GM21825 (cell line): ENCODE data around the gene CD59.
"Not testable (repeated sequence)": the region's sequence is repeated elsewhere in the genome, so short reads cannot be mapped to it uniquely, and the experiment has no call there.

Experiments
- ATAC-seq: cut with Tn5 transposase; IDR thresholded peaks from one replicate; pipeline ENCODE4 v1.9.1; 2021; ENCODE audit warnings: mild to moderate bottlenecking, moderate library complexity; ENCODE audit not compliant: unreplicated experiment

Gene CD59

GRCh38 chr11:33696411-33696810, 39.8 kb downstream of the CD59 start:
- ATAC-seq, result no peak

- ATAC-seq, result no peak
Observed at GRCh38 chr11:33695051-33695566, 41.1 kb downstream of the CD59 start.

- ATAC-seq, result no peak
Observed at GRCh38 chr11:33694346-33695050, 41.7 kb downstream of the CD59 start.

GRCh38 chr11:33692541-33692940, 43.7 kb downstream of the CD59 start:
- ATAC-seq, result no peak

GRCh38 chr11:33692013-33692504, 44.2 kb downstream of the CD59 start:
- no peak for ATAC-seq

GRCh38 chr11:33691066-33691864, 45.0 kb downstream of the CD59 start:
- no peak for ATAC-seq

- ATAC-seq, result no peak
Observed at GRCh38 chr11:33690290-33691065, 45.7 kb downstream of the CD59 start.

GRCh38 chr11:33689501-33689900, 46.7 kb downstream of the CD59 start:
- ATAC-seq, result no peak

- no peak for ATAC-seq
Observed at GRCh38 chr11:33689085-33689484, 47.1 kb downstream of the CD59 start.

- ATAC-seq, result no peak
Observed at GRCh38 chr11:33687733-33688479, 48.3 kb downstream of the CD59 start.

GRCh38 chr11:33685082-33685481, 51.1 kb downstream of the CD59 start:
- ATAC-seq, result no peak

GRCh38 chr11:33684003-33684706, 52.1 kb downstream of the CD59 start:
- ATAC-seq, result no peak

- ATAC-seq, result no peak
Observed at GRCh38 chr11:33682446-33682845, 53.8 kb downstream of the CD59 start.

- ATAC-seq, result no peak
Observed at GRCh38 chr11:33682019-33682418, 54.2 kb downstream of the CD59 start.

- ATAC-seq, result not testable (repeated sequence)
Observed at GRCh38 chr11:33678616-33679015, 57.6 kb downstream of the CD59 start.

- no peak for ATAC-seq
Observed at GRCh38 chr11:33674035-33674814, 62.0 kb downstream of the CD59 start.

GRCh38 chr11:33672273-33672672, 64.0 kb downstream of the CD59 start:
- no peak for ATAC-seq

- no peak for ATAC-seq
Observed at GRCh38 chr11:33670250-33671011, 65.8 kb downstream of the CD59 start.
